ENCODE results near the gene FSHR.

DNA sequence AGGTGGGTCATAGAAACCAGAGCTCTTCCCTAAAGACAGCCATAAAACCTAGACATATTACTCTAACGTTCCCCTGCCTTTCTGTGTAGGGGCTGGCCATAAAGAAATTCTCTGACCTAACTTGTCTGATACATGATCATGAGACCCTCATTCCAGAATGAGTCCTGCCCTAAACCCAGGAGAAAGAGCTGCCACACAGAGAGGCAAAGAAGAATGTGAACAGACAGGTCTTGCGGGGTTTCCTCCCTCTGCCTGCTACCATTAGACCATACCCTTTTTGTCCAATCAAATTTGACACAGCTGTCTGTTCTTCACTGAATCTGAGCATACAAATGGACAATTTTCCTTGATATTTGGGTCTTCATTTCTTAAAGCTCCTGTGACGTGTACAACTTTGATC, 200.0 kb downstream of the FSHR start:
- TF ChIP-seq CTCF (conservative IDR thresholded peaks at IDR 0.05; ENCODE audit: low read depth in 2 of 2) (no peak), REST (IDR thresholded peaks at IDR 0.05; ENCODE audit: unreplicated experiment) (no peak), JUNB (IDR thresholded peaks at IDR 0.05; ENCODE audit: unreplicated experiment) (no peak), POLR2AphosphoS5 (IDR thresholded peaks at IDR 0.05; ENCODE audit: low read depth) (no peak)
